ENCODE measurements around the gene INF2.

INF2 gene

GRCh38 chr14:104691546-104692260 is 2.3 kb downstream of the INF2 start:
- DNase-seq, result no peak

- no peak for DNase-seq
Measured at GRCh38 chr14:104692261-104692938, 3.0 kb downstream of the INF2 start.

- DNase-seq, result no peak
Measured at GRCh38 chr14:104692939-104693315, 3.5 kb downstream of the INF2 start.

- no peak for DNase-seq
Measured at GRCh38 chr14:104693482-104694431, 4.3 kb downstream of the INF2 start.

GRCh38 chr14:104694475-104694950 is 5.1 kb downstream of the INF2 start:
- no peak for DNase-seq

GRCh38 chr14:104694991-104695659 is 5.7 kb downstream of the INF2 start:
- peak; percentile 55 for DNase-seq

GRCh38 chr14:104695660-104696000 is 6.2 kb downstream of the INF2 start:
- no peak for DNase-seq

- no peak for DNase-seq
Measured at GRCh38 chr14:104696671-104697316, 7.4 kb downstream of the INF2 start.

- DNase-seq, result no peak
Measured at GRCh38 chr14:104697317-104697703, 7.9 kb downstream of the INF2 start.

GRCh38 chr14:104697892-104698583 is 8.6 kb downstream of the INF2 start:
- DNase-seq, result no peak

GRCh38 chr14:104698688-104699425 is 9.4 kb downstream of the INF2 start:
- no peak for DNase-seq

- no peak for DNase-seq
Measured at GRCh38 chr14:104699426-104699748, 10.0 kb downstream of the INF2 start.

- no peak for DNase-seq
Measured at GRCh38 chr14:104700225-104700651, 10.8 kb downstream of the INF2 start.

- DNase-seq, result no peak
Measured at GRCh38 chr14:104700747-104701217, 11.4 kb downstream of the INF2 start.

GRCh38 chr14:104701383-104702076 is 12.1 kb downstream of the INF2 start:
- no peak for DNase-seq

- DNase-seq, result no peak
Measured at GRCh38 chr14:104702106-104702505, 12.7 kb downstream of the INF2 start.

GRCh38 chr14:104702673-104703072 is 13.3 kb downstream of the INF2 start:
- no peak for DNase-seq

- DNase-seq, result no peak
Measured at GRCh38 chr14:104703269-104703668, 13.9 kb downstream of the INF2 start.

GRCh38 chr14:104704252-104704651 is 14.8 kb downstream of the INF2 start:
- no peak for DNase-seq

GRCh38 chr14:104705340-104706047 is 16.1 kb downstream of the INF2 start:
- no peak for DNase-seq
